NB4 (cell line): Measurements from ENCODE around the gene TPCN1.
"Not testable (repeated sequence)": the region's sequence is repeated elsewhere in the genome, so short reads cannot be mapped to it uniquely, and the experiment has no call there.

Source experiments
- DNase-seq: peaks from one replicate; pipeline ENCODE4 v3.0.0; 2010; ENCODE audit warnings: low read depth
- H3K4me3 ChIP-seq: one replicate; pipeline ENCODE4 v1.5.1; 2011; ENCODE audit warnings: mild to moderate bottlenecking, low read depth, low read length, moderate library complexity
- MYC ChIP-seq: IDR thresholded peaks from 2 replicates; pipeline ENCODE4 v1.6.1; 2011; ENCODE audit warnings: low read depth, low read length
- POLR2A ChIP-seq: IDR thresholded peaks from 2 replicates; pipeline ENCODE4 v1.6.1; 2011; ENCODE audit warnings: mild to moderate bottlenecking; ENCODE audit not compliant: insufficient read length; ENCODE audit errors: extremely low read depth
- TF ChIP-seq, protein P1 (sequence below): IDR thresholded peaks from 2 replicates; pipeline ENCODE4 v1.6.1; 2011; ENCODE audit warnings: low read depth, low read length
- TF ChIP-seq, protein P2 (sequence below): IDR thresholded peaks from one replicate; pipeline ENCODE4 v1.5.1; 2012; ENCODE audit warnings: low read depth, low read length

TPCN1 gene

DNA sequence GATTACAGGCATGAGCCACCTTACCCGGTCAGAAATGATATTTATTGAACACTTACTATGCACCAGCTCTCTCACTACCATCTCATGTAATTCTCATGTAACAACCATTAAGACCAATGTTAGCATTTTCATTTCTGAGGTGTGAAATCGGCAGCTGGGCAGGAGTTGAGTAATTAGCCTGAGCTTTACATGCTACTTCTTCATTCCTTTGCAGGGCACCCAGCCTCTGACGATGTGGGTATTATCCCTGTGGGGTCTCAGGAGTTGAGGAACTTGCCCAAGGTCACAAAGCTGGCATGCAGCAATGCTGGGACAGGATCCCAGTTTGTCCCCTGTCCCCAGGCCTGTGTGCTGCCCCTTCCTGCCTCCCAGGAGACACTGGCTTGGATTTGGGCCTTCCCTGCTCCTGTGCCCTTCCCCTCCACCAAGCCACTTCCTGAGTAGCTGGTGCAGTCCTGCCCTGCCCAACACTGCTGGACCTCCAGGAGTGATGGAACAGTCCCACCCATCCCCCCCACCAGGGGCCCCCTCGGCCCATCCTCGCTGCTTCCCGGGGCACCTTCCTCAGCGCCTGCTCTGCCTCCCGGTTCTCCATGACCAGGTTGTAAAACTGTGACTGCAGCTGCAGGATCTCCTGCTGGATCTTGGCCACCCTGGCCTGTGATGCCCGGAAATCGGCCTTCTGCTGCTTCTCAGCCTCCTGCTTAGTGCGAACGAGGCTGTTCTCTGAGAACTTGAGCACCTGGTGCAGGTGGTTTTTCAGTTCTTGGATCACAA lies 21.1 kb upstream of the TPCN1 start:
- H3K4me3 ChIP-seq: no peak overlapping the region
- DNase-seq: peak; percentile 74

DNA sequence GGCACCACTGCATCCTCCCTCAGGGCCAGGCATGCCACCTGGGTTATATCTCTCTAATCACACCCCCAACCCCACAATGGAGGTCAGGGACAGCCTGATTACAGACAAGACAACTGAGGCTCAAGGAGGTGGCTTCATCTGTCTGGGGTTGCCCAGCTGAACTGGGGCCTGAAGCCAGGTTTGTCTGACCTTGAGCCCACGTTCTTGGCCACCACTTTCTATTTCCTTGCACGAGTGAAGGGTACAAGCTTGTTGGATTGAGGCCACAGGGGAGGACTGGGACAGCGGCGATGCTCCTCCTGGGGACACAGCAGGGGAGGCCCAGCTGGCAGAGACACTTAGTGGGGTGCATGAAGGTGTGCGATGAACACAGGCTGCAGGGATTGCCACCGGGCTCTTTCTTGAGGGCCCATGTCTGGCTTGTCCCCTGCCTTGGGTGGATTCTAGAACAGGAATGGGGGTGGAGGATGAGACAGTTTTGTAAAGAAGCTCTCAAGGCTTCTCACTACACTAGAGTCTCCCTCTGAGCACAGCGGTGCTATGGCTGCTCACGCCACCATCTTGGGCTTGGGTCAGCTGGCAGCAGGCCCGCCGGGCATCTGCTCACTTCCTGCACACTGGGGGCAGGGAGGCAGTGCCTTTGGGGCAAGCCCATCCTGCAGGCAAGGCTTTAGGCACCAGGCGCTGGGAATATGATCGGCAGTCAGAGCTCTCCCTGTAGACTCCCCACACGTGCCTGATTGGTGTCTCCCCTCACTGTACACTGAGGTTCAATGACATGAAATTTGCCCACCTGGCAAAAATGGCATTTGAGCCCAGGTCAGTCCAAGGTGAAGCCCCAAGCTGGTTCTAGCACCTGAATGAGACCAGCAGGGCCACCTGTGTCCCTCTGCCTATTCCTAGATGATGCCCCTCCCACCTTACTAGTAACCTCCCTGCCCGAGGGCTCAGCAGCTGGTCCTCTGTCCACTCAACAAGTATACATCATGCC lies 19.8 kb upstream of the TPCN1 start:
- no peak for DNase-seq
- TF ChIP-seq MYC (no peak), POLR2A (no peak)
- TF ChIP-seq, protein P1, sequence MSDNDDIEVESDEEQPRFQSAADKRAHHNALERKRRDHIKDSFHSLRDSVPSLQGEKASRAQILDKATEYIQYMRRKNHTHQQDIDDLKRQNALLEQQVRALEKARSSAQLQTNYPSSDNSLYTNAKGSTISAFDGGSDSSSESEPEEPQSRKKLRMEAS: no peak
- TF ChIP-seq, protein P2, sequence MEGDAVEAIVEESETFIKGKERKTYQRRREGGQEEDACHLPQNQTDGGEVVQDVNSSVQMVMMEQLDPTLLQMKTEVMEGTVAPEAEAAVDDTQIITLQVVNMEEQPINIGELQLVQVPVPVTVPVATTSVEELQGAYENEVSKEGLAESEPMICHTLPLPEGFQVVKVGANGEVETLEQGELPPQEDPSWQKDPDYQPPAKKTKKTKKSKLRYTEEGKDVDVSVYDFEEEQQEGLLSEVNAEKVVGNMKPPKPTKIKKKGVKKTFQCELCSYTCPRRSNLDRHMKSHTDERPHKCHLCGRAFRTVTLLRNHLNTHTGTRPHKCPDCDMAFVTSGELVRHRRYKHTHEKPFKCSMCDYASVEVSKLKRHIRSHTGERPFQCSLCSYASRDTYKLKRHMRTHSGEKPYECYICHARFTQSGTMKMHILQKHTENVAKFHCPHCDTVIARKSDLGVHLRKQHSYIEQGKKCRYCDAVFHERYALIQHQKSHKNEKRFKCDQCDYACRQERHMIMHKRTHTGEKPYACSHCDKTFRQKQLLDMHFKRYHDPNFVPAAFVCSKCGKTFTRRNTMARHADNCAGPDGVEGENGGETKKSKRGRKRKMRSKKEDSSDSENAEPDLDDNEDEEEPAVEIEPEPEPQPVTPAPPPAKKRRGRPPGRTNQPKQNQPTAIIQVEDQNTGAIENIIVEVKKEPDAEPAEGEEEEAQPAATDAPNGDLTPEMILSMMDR: no peak

More for the DNA sequence above, 21.1 kb upstream of the TPCN1 start:
- TF ChIP-seq, protein P2: no peak
- TF ChIP-seq, protein P1: no peak

DNA sequence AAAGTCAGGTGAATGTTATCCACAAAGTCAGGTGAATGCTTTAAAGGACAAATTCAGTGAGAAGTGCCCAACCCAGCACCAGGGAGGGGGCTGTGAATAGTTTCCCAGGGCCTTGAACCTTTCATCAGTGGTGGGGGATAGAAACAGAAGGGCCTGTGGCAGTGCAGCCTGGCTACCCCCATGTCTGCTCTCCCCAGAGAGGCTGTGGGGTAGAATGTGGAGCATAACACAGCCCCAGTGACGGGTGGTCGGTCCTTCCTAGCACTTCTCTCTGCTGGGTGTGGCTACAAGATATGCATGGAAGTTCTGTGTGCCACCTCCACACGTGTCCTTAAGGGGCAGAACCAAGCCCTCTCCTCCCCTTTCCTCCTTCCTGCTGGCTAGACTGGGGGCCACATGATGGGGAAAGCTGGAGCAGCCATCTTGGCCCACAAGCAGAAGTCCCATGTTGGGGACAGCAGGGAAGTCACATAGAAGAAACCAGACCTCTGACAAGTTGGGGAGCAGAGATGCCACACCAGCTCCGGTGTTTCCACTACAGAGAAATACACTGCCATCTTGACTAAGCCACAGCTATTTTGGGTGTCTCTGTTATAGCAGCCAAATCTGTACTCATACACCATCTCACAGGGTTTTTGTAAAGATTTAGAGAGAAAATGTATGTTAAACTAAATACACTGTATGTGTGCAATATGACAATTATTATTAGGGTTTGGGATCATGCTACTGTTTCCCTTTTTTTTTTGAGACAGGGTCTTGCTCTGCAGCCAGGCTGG lies 18.8 kb upstream of the TPCN1 start:
- no peak overlapping the region for H3K4me3 ChIP-seq
- TF ChIP-seq, protein P1: no peak
- TF ChIP-seq MYC: no peak
- no peak for TF ChIP-seq POLR2A
- TF ChIP-seq, protein P2: no peak
- DNase-seq: peak; percentile 32

More for the DNA sequence above, 19.8 kb upstream of the TPCN1 start:
- H3K4me3 ChIP-seq: no peak overlapping the region

DNA sequence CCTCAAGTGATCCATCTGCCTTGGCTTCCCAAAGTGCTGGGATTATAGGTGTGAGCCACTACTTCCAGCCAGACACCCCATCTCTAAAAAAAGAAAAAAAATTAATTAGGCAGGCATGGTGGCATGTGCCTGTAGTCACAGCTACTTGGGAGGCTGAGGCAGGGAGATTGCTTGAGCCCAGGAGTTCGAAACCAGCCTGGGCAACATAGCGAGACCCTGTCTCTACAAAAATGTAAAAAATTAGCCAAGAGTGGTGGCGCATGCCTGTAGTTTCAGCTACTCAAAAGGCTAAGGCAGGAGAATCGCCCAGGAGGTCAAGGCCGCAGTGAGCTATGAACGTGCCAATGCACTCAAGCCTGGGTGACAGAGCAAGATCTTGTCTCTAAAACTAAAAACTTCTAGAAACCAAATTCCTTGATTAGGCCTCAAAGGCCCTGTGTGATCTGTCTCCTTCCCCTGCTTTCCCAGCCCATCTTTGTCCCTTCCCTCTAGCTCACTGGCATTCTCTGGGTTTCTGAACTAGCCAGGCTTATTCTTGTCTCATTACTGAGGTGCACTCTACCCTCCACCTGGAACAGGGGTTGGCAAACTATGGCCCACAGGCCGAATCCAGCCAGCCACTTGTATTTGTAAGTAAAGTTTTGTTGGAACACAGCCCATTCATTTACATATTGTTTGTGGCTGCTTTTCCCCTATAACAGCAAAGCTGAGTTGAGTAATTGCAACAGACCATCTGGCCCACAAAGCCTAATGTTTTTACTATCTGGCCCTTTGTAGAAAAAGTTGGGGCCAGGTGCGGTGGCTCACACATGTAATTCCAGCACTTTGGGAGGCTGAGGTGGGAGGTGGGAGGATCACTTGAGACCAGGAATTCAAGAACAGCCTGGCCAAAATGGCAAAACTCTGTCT lies 17.2 kb upstream of the TPCN1 start:
- peak; percentile 88 for DNase-seq
- TF ChIP-seq, protein P2: no peak
- TF ChIP-seq, protein P1: peak; percentile 35
- H3K4me3 ChIP-seq: no peak overlapping the region

DNA sequence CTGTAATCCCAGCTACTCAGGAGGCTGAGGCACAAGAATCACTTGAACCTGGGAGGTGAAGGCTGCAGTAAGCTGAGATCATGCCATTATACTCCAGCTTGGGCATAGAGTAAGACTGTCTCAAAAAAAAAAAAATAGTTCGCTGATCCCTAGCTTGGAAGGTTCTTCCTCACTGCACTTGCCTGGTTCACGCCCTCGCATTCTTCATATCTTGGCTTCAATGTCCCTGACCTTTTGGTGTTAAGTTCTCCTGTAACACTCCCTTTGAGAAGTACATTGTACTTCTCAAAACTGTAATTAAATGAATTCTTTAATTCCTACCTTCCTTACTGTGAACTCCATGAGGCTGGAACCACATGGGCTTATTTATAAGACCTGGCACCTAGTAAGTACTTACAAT lies 16.5 kb upstream of the TPCN1 start:
- peak; percentile 72 for DNase-seq
- no peak overlapping the region for H3K4me3 ChIP-seq
- TF ChIP-seq MYC: no peak
- TF ChIP-seq, protein P1: no peak

DNA sequence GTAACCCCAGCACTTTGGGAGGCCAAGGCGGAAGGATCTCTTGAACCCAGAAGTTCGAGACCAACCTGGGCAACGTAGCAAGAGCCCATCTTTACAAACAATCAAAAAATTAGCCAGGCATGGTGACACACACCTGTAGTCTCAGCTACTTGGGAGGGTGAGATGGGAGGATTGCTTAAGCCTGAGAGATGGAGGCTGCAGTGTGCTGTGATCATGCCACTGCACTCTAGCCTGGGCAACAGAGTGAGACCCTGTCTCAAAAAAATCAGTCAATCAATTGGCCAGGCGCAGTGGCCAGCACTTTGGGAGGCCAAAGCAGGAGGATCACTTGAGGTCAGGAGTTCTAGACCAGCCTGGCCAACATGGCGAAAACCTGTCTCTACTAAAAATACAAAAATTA lies 14.5 kb upstream of the TPCN1 start:
- H3K4me3 ChIP-seq, DNase-seq: not testable (repeated sequence)
